Ureter (tissue), 1 donor: ENCODE data around the gene ZFR. TPM values are rescaled to one million over a fixed set of nuclear protein-coding genes. Genes with fewer than 3 reads are reported as not detected.

Source experiments
- DNase-seq: peaks from one replicate; pipeline ENCODE4 v3.0.0-alpha.2; 2020; ENCODE audit warnings: low spot score
- total RNA-seq: library from RNA; stranded (reverse); gene quantifications from one replicate; pipeline ENCODE4 v1.2.4, GENCODE V29; 2023
- donor health status: DM: yes; HTN: yes; CAD: no.

The ZFR gene
- total RNA-seq, 1 donor from 2014 or later: 85.1 TPM

DNA sequence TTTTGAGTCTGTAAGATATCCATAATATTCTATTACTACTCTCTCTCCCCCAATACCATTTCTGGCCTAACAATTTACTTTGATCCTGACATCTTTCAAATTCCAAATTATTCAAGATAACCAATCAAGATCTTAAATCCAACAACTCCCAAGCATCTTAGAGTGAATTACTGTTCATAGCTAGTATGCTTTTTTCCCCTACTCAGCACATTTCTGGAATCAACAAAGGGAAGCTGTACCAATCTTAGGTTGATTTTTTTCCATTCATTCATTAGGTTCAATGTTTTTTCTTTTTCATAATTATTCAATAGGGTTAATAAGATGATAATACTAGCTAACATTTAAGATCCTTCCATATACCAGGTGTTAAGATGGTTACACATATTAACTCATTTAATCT lies 81.5 kb downstream of the ZFR start:
- DNase-seq: no peak

DNA sequence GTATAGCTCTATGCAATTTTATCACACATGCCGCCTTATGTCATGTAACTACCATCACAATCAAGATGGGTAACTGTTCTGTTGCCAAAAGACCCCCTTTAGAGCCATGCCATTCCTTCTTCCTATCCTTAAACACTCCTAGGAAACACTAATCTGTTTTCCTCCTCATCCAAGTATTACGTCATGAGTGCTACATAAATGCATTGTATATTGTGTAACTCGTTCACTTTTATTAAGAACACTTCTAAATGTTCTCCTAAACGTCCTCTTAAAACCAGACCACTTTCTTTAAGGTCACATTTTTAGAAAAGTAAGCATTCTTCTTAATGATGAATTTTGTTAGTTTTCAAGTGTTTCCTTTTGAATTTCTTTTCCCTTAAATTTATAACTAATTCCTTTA lies 82.0 kb downstream of the ZFR start:
- no peak for DNase-seq

- no peak for DNase-seq
Observed at GRCh38 chr5:32360906-32361305, 83.6 kb downstream of the ZFR start.

- DNase-seq: no peak
Observed at GRCh38 chr5:32358611-32359010, 85.9 kb downstream of the ZFR start.

DNA sequence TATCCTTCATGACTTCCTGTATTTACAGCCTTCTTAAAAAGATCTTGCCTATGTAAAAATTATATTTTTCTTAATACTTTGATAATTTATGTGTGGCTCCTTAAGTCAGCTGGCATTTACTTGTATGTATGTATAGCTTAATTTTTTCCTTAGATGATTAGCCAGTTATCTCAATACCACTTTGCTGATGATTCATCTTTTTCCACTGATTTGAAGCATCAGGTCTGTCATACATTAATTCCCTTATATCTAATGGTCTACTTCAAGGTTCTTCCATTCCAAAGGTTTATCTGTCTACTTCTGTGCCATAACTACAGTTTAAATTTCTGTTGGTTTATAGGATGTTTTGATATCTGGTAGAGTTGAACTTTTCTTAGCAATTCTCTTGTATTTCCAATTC lies 86.9 kb downstream of the ZFR start:
- no peak for DNase-seq

- DNase-seq: no peak
Observed at GRCh38 chr5:32355686-32356085, 88.9 kb downstream of the ZFR start.

DNA sequence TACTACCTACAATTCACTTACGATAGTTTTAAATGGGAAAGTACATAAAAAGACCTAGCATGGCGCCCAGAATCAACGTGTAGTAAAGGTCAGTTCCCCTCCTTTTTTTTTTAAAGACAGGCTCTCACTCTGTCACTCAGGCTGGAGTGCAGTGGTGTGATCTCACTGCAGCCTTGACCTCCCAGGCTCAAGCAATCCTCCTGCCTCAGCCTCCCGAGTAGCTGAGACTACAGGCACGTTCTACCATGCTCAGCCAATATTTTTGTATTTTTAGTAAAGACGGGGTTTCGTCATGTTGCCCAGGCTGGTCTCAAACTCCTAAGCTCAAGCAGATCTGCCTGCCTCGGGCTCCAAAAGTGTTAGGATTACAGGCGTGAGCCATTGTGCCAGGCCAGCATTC lies 91.1 kb downstream of the ZFR start:
- no peak for DNase-seq

DNA sequence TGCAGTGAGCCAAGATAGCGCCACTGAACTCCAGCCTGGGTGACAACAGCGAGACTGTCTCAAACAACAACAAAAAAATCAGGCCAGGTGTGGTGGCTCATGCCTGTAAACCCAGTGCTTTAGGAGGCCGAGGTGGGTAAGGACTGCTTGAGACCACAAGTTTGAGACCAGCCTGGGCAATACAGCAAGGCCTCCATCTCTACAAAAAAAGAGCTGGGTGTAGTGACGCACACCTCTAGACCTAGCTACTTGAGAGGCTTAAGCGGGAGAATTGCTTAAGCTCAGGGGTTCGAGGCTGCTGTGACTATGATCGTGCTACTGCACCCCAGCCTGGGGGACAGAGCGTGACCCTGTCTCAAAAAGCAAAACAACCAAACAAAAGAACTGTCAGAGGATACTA lies 91.9 kb downstream of the ZFR start:
- DNase-seq: no peak

- DNase-seq: no peak
Observed at GRCh38 chr5:32346869-32347268, 97.7 kb downstream of the ZFR start.

GRCh38 chr5:32343058-32343672 lies 101.4 kb downstream of the ZFR start:
- no peak for DNase-seq

GRCh38 chr5:32342656-32343055 lies 101.9 kb downstream of the ZFR start:
- DNase-seq: no peak

DNA sequence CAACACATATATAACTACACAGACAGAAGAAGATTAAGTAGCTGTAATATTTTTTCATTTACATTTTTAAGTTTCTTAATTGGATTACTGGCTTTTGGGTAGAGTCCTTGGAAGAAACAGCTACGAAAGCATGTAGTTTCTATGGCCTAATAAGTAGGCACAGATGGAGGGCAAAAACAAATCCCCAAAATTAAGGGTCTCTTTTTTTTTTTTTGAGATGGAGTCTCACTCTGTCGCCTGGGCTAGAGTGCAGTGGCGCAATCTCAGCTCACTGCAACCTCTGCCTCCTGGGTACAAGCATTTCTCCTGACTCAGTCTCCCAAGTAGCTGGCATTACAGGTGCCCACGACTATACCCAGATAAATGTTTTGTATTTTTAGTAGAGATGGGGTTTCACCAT lies 104.7 kb downstream of the ZFR start:
- no peak for DNase-seq

- no peak for DNase-seq
Observed at GRCh38 chr5:32339198-32339597, 105.3 kb downstream of the ZFR start.

DNA sequence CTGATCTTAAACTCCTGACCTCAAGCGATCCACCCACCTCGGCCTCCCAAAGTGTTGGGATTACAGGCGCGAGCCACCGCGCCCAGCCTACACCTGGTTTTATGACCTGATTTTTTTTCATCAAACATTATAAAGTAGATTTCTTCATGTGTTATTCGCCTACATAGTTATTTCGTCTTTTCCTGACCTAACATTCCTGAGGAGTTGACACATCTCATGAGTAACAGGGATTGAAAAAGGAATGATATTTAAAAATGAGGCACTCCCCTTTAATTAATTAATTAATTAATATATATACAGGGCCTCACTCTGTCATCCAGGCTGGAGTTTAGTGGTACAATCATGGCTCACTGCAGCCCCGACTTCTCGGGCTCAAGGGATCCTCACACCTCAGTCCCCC lies 111.6 kb downstream of the ZFR start:
- DNase-seq: no peak

- no peak for DNase-seq
Observed at GRCh38 chr5:32332361-32332760, 112.2 kb downstream of the ZFR start.

GRCh38 chr5:32331935-32332274 lies 112.6 kb downstream of the ZFR start:
- DNase-seq: no peak

GRCh38 chr5:32331217-32331934 lies 113.2 kb downstream of the ZFR start:
- no peak for DNase-seq

- no peak for DNase-seq
Observed at GRCh38 chr5:32330126-32330971, 114.2 kb downstream of the ZFR start.

GRCh38 chr5:32329395-32329834 lies 115.1 kb downstream of the ZFR start:
- peak; percentile 59 for DNase-seq

DNA sequence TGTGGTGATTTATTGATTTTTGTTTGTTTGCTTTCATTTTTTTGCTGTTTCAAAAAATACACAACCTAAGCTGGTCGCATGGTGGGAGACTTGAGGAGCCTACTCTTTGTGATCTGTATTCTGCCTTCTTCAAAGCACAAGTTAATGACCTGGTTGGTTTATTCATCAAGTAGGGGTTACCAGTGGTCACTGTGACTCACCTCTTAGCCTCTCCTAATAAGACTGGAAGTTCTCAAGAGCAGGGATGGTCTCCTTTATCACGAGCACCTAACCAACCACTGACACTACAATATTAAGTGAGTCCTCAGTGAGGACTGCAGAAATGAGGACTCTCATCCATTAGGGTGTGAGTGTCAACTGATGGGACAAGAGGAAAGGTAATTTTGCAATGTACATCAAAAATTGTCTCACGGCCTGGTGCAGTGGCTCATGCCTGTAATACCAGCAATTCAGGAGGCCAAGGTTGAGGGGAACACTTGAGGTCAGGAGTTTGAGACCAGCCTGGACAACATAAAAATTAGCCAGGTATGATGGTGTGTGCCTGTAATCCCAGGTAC lies 118.2 kb downstream of the ZFR start:
- no peak for DNase-seq

- no peak for DNase-seq
Observed at GRCh38 chr5:32325616-32326015, 118.9 kb downstream of the ZFR start.

GRCh38 chr5:32325062-32325461 lies 119.5 kb downstream of the ZFR start:
- DNase-seq: no peak

- DNase-seq: no peak
Observed at GRCh38 chr5:32323741-32324140, 120.8 kb downstream of the ZFR start.
